Spleen (tissue), 11 donors: Measurements from ENCODE around the gene OTUD7B. TPM values are rescaled to one million over a fixed set of nuclear protein-coding genes. Genes with fewer than 3 reads are reported as not detected.
A peak's percentile ranks its signal among the peaks of the same experiment; 100 is the strongest.

Experiments used
- DNase-seq: peaks from one replicate; pipeline ENCODE4 v3.0.0-alpha.2; 2020
- H3K27ac ChIP-seq, 8 donors: fragments of 200-600 bp; sonication (generic) in 7 of 8; 1 replicate in 4 of 8; 2 replicates in 4 of 8; pipeline versions ENCODE4 v1.5.0 to v1.8.0; 2016 to 2021; ENCODE audit warnings: inconsistent platforms in 4 of 8, mild to moderate bottlenecking in 4 of 8, moderate library complexity in 1 of 8
- H3K27me3 ChIP-seq, 7 donors: fragments of 200-600 bp; sonication (generic) in 6 of 7; replicated peaks in 1 of 7; 1 replicate in 4 of 7; 2 replicates in 3 of 7; pipeline versions ENCODE4 v1.5.0 to v1.8.0; 2016 to 2021; ENCODE audit warnings: inconsistent platforms in 3 of 7, mild to moderate bottlenecking in 1 of 7
- H3K36me3 ChIP-seq, 6 donors: fragments of 200-600 bp; sonication (generic) in 5 of 6; 1 replicate in 4 of 6; 2 replicates in 2 of 6; pipeline versions ENCODE4 v1.5.0 to v1.8.0; 2016 to 2021; ENCODE audit warnings: inconsistent platforms in 2 of 6
- H3K4me1 ChIP-seq, 6 donors: fragments of 200-600 bp; sonication (generic) in 5 of 6; 1 replicate in 3 of 6; 2 replicates in 3 of 6; pipeline versions ENCODE4 v1.5.0 to v1.8.0; 2016 to 2021; ENCODE audit warnings: inconsistent platforms in 3 of 6
- H3K4me3 ChIP-seq, 8 donors: fragments of 200-600 bp; sonication (generic) in 7 of 8; 1 replicate in 4 of 8; 2 replicates in 4 of 8; pipeline versions ENCODE4 v1.5.0 to v1.8.0; 2016 to 2021; ENCODE audit warnings: inconsistent platforms in 4 of 8, mild to moderate bottlenecking in 4 of 8, moderate library complexity in 2 of 8
- H3K9me3 ChIP-seq, 8 donors: fragments of 200-600 bp; sonication (generic) in 7 of 8; 1 replicate in 4 of 8; 2 replicates in 4 of 8; pipeline versions ENCODE4 v1.5.0 to v1.8.0; 2016 to 2021; ENCODE audit warnings: inconsistent platforms in 4 of 8
- POLR2A ChIP-seq, 3 donors: fragments of 450-650 bp; IDR thresholded peaks; one replicate each; pipeline ENCODE4 v1.5.1; 2017; ENCODE audit warnings: antibody characterized with exemption in 3 of 3, mild to moderate bottlenecking in 1 of 3
- POLR2AphosphoS5 ChIP-seq, 3 donors: sonication (generic); formaldehyde crosslinking; IDR thresholded peaks; one replicate each; pipeline ENCODE4 v1.5.1; 2017; ENCODE audit warnings: antibody characterized with exemption in 3 of 3
- WGBS, 5 donors: extraction: QIAGEN DNeasy Blood & Tissue Kit in 3 of 5; methylation state at CpG; one replicate each; pipeline versions ENCODE4 v1.1.5 to v1.1.7; 2013 to 2018; 5-methylcytosine and 5-hydroxymethylcytosine counted together
- intact Hi-C: fragments of 100-400 bp; cut with DNase I; formaldehyde crosslinking; loops from one replicate; pipeline ENCODE4 v1.15.0; 2023; ENCODE audit warnings: low total_unique reads
- polyA plus RNA-seq, 3 donors: library from polyadenylated mRNA; stranded (reverse); fragments of 200-250 nt; gene quantifications; one replicate each; pipeline ENCODE4 v1.2.1, GENCODE V29; 2013
- total RNA-seq, 7 donors: library from RNA; depleted of rRNA in 3 of 7; stranded (reverse); fragments of >200 nt in 3 of 7; fragmentation: NEBNext Ultra II Directional in 4 of 7; extraction: Animal tissue kit (Norgen Biotek cat#: 25700) in 4 of 7; gene quantifications; one replicate each; pipeline versions ENCODE4 v1.1.0 to v1.2.1, GENCODE V29; 2016 to 2021
- TF ChIP-seq, protein P1 (sequence below), 11 experiments: fragments of 200-600 bp in 7 of 11; fragments of 450-650 bp in 4 of 11; sonication (generic) in 4 of 11; IDR thresholded peaks in 8 of 11; conservative IDR thresholded peaks in 3 of 11; 1 replicate in 7 of 11; 2 replicates in 4 of 11; pipeline versions ENCODE4 v1.4.0 to v1.8.0; 2016 to 2021; ENCODE audit warnings: antibody characterized with exemption in 11 of 11, inconsistent platforms in 4 of 11, mild to moderate bottlenecking in 1 of 11
- donor health status: healthy with polysubstance abuse.
- donor health status: DM: no; HTN: no; CAD: no; lungs with moderate emphysema.
- donor health status: DM: no; HTN: no; CAD: no.
- donor health status: Bipolar disorder and iron deficiency.
- donor health status: healthy.
- donor health status: DM: no; HTN: no; CAD: no.
- donor health status: DM: yes; HTN: yes; CAD: no.

Gene OTUD7B
- total and polyA plus RNA-seq, 10 donors: 0.70 to 20.5 (median 12.1) TPM

DNA sequence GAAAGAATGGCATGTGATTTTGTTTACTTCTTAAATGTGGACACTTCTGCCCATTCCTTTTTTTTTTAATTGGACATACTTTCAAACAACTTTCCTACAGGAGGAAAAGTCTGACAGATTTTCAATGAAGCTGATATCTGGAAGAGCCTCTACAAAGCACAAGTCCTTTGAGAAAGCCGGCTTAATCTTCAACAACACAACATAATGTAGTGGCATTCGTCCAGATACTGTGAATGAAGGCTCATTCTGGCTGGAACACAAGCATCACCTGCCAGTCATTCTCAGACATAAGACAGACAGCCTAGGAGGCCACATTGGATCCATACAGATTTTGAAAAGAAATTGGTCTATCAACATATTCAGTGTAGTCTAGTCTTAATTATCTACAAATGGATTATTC is 4.9 kb downstream of the OTUD7B start:
- Histone ChIP-seq H3K9me3 (no peaks in the 10 kb centered on the region), H3K4me3 (no peak overlapping the region), H3K36me3 (peaks cover 0 to 22% (median 0%) of the 10 kb centered on the region in 6 donors), H3K27me3 (peaks cover 0 to 94% (median 0%) of the 10 kb centered on the region in 7 donors), H3K4me1 (peaks cover 0 to 53% (median 35%) of the 10 kb centered on the region in 6 donors), H3K27ac (no peak overlapping the region)
- TF ChIP-seq, protein P1, sequence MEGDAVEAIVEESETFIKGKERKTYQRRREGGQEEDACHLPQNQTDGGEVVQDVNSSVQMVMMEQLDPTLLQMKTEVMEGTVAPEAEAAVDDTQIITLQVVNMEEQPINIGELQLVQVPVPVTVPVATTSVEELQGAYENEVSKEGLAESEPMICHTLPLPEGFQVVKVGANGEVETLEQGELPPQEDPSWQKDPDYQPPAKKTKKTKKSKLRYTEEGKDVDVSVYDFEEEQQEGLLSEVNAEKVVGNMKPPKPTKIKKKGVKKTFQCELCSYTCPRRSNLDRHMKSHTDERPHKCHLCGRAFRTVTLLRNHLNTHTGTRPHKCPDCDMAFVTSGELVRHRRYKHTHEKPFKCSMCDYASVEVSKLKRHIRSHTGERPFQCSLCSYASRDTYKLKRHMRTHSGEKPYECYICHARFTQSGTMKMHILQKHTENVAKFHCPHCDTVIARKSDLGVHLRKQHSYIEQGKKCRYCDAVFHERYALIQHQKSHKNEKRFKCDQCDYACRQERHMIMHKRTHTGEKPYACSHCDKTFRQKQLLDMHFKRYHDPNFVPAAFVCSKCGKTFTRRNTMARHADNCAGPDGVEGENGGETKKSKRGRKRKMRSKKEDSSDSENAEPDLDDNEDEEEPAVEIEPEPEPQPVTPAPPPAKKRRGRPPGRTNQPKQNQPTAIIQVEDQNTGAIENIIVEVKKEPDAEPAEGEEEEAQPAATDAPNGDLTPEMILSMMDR (IDR thresholded peaks at IDR 0.05 in 8 of 11, conservative IDR thresholded peaks at IDR 0.05 in 3 of 11): no peak
- no peak for TF ChIP-seq POLR2A (IDR thresholded peaks at IDR 0.05)
- no peak for TF ChIP-seq POLR2AphosphoS5 (IDR thresholded peaks at IDR 0.05)
- DNase-seq: no peak
- WGBS, 5 donors: 92 to 99% (median 92%) methylated on average over 2 of the region's 2 CpGs
- intact Hi-C loops: no loop called here

DNA sequence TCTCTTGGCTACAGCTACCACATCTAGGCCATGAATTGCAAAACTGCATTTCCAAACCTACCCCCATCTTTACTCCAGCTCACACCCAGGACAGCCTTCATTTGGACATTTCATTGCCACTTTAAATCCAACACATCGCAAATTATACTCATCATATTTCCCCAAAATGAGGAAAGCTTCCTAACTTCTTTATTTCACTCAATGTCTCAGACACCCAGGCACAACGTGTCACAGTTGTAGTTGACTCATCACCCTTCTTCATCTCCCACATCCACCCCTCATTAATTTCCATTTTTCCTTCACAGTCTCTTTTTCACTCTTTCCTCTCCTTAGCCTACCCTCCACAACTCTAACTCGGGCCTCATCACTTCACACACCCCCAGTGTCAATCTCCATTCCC is 6.7 kb downstream of the OTUD7B start:
- peaks cover 0 to 53% (median 25%) of the 10 kb centered on the region in 6 donors for H3K4me1 ChIP-seq
- no peaks in the 10 kb centered on the region for H3K9me3 ChIP-seq
- peaks cover 0 to 94% (median 3%) of the 10 kb centered on the region in 7 donors for H3K27me3 ChIP-seq
- no peak for DNase-seq
- TF ChIP-seq POLR2A (IDR thresholded peaks at IDR 0.05) (no peak), POLR2AphosphoS5 (IDR thresholded peaks at IDR 0.05) (no peak)
- TF ChIP-seq, protein P1 (IDR thresholded peaks at IDR 0.05 in 8 of 11, conservative IDR thresholded peaks at IDR 0.05 in 3 of 11): no peak
- 80 to 92% (median 85%) methylated on average over 3 of the region's 3 CpGs for WGBS, 5 donors
- peaks cover 0 to 33% (median 0%) of the 10 kb centered on the region in 6 donors for H3K36me3 ChIP-seq
- no peak overlapping the region for H3K27ac ChIP-seq
- H3K4me3 ChIP-seq: no peak overlapping the region
- intact Hi-C loops: no loop called here

DNA sequence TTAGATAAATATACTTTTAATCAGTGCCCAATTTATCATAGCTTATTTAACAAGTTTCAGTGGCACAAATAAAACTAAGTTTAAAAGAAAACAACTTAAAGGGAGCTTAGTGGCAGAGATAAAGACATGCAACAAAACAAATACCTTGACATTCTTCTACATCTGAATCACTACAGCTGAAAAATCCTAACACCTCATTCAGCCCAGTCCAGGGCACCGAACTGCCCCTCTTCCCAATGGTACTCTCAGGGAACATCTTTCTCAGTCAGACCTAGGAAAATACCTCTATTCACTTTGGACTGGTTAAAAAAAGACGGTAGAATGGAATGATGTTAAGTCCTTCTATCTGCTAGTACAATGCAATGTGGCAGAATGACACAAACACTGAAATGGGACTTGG is 8.3 kb downstream of the OTUD7B start:
- intact Hi-C loops: no loop called here
- Histone ChIP-seq H3K27ac (peak overlapping the region in 1 of 8 donors; percentile 13), H3K4me3 (no peak overlapping the region), H3K36me3 (peaks cover 0 to 33% (median 0%) of the 10 kb centered on the region in 6 donors), H3K9me3 (no peaks in the 10 kb centered on the region), H3K27me3 (peaks cover 0 to 86% (median 6%) of the 10 kb centered on the region in 7 donors), H3K4me1 (peaks cover 13 to 54% (median 28%) of the 10 kb centered on the region in 6 donors)
- 86 to 96% (median 91%) methylated on average over 2 of the region's 2 CpGs for WGBS, 5 donors
- DNase-seq: no peak
- TF ChIP-seq, protein P1 (IDR thresholded peaks at IDR 0.05 in 8 of 11, conservative IDR thresholded peaks at IDR 0.05 in 3 of 11): no peak
- TF ChIP-seq POLR2A (IDR thresholded peaks at IDR 0.05): no peak
- no peak for TF ChIP-seq POLR2AphosphoS5 (IDR thresholded peaks at IDR 0.05)

DNA sequence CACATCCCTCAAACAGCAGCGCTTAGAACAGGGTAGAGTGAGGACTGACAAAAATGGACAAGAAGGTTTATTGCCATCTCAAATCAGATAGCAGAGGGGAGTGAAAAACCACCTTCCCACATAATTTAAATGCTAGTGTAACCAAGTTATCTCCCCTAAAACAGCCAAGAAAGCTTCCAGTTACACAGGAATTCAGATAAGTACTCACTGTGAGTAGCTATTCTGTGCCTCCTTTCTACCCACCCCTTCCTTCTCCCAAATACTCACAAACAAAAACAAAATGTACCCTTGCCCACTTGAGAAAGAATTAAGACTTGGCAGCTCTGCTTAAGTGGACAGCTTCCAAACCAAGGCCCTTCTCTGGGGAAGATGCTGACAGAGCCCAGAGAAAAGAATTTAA is 9.1 kb downstream of the OTUD7B start:
- Histone ChIP-seq H3K4me1 (peaks cover 16 to 55% (median 32%) of the 10 kb centered on the region in 6 donors), H3K36me3 (peaks cover 0 to 31% (median 0%) of the 10 kb centered on the region in 6 donors), H3K27me3 (peaks cover 0 to 84% (median 6%) of the 10 kb centered on the region in 7 donors), H3K4me3 (no peak overlapping the region), H3K9me3 (no peaks in the 10 kb centered on the region), H3K27ac (peak overlapping the region in 6 of 8 donors; percentile 7 to 56 (median 26))
- intact Hi-C loops: no loop called here
- 84 to 97% (median 94%) methylated on average over 1 of the region's 1 CpG for WGBS, 5 donors
- TF ChIP-seq, protein P1 (IDR thresholded peaks at IDR 0.05 in 8 of 11, conservative IDR thresholded peaks at IDR 0.05 in 3 of 11): no peak
- TF ChIP-seq POLR2AphosphoS5 (IDR thresholded peaks at IDR 0.05) (no peak), POLR2A (IDR thresholded peaks at IDR 0.05) (no peak)
- no peak for DNase-seq
